NCI-H2196 treated with DMSO at 0.1 percent for 48 hours (cell line): ENCODE data around the gene ABCC3.

ENCODE experiments used
- DNase-seq: peaks from one replicate; lab custom pipeline; 2025; ENCODE audit not compliant: unreplicated experiment; lab: John Stamatoyannopoulos, UW

Gene ABCC3

DNA sequence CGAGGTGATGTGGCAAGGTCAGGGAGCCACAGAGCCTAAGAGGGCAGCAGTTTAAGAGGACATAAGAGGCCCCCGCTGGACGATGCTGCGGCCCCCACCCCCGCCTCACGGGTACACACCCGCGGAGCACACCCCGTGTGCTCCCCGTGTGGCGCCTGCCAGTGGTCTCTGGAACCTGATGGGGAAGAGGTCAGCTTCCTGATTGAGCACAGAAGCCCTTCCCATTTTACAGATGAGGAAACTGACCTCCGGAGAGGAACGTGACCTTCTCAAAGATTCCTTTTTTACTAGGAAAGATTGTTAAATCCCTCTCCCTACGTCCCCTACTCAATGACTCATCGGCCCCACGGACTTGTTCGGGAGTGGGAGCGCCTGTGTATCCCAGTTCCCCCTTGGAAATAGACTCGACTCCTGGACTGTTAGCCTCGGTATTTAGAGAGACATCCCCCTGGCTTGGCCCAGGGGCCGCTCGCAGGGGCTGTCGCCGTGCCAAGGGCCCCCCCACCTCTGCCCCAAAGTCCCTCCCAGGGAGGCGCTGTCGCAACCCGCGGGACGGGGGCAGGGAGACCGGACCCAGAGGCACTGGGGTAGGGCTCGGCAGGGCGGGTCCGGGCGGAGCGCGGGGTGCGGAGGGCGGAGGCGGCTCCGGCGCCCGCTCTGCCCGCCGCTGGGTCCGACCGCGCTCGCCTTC is at the start of gene ABCC3:
TSS of gene ABCC3 (plus strand) at position 658 of the 691 bp plus-strand sequence. CDS start 56 bp downstream, outside the sequence.
- DNase-seq, result no peak

- no peak for DNase-seq
These were observed 49.3 kb upstream of the ABCC3 start for GRCh38 chr17:50585346-50585745.

DNA sequence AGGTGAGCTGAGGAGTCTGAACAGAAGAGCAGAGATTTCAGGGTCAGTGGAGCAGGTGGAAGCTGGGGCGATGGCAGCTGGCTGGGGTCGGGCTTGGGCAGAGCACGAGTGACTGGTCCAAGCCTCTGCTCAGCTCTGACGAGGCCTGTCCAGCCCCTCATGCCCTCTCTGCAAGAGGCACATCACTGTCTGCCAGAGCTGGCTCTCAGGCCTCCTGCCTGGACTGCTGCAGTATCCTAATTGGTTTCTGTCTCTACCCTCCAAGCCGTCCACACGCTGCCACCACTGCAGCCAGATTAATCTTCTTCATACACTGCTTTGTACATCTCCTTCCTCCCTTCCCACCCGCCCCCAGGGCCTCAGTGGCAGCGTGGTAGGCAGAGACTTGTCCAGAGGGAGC is 48.8 kb upstream of the ABCC3 start:
- no peak for DNase-seq

DNA sequence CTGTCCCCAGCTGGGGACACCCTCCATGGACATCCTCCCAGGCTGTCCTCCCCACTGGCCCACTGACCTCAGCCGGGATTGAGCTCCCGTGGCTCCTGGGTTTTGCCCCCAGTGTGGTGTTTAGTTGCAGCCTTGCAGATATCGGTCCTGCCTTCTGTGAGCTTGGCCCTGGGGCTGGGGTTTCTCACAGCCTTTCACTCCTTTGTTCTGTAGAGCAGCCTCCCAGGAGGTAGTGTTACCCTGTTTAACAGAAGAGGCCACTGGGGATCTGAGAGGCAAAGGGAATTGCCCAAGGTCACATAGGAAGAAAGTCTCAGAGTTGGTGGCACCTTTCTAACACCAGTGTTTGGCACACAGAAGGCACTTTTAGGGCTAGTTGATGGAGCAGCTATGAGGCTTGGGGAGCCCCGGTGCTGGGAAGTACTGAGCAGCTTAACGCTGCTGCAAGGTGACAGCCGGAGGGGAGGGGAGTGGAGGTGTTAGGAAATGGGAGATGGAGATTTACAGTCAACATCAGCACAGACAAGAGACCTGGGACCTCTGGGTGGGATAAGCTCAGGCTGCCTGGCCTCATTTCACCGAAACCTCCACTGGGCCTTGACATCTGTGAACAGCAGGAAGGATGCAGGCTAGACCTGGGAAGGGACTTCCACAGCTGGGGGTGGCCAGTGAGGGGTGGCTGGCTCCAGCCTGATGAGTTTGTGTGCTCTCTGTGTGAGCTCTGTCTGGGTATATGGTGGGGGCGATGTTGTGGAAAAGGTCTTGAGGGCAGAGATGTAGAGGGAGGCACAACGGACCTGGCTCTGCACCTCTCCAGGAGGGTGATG is 48.0 kb upstream of the ABCC3 start:
- no peak for DNase-seq

GRCh38 chr17:50587571-50587970 is 47.1 kb upstream of the ABCC3 start:
- DNase-seq, result no peak

- DNase-seq, result no peak
These were observed 46.2 kb upstream of the ABCC3 start for GRCh38 chr17:50588391-50589049.

DNA sequence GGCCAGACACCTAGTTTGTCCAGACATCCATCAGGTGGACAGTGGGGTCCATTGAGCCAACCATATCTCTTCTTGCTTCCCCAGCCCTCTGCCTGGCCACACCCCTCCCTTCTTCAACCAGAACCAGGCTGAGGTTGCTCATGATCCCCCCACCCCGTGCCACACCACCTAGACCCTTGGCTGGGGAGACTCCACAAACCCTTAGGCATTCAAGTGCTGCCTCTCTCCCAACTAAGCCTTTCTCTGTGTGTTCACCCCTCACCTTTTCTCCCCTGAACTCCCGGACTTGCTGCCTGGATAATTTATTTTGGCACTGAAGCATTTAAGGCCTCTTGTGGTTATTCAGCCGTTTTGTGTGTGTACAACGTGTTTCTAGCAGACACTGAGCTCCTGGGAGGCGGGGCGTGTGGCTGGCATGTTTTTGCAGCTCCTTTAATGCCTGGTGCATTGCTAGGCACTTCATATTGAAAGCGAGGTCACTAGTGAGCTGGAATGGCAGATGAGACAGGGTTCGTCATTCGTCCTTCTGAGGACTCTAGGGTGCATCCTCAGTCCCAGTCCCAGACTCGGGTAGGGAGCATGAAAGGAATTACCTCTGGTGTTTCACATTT is 45.5 kb upstream of the ABCC3 start:
- no peak for DNase-seq

GRCh38 chr17:50590946-50591737 is 43.5 kb upstream of the ABCC3 start:
- no peak for DNase-seq

GRCh38 chr17:50593321-50593720 is 41.4 kb upstream of the ABCC3 start:
- peak; percentile 55 for DNase-seq

GRCh38 chr17:50594128-50594823 is 40.4 kb upstream of the ABCC3 start:
- DNase-seq, result no peak

DNA sequence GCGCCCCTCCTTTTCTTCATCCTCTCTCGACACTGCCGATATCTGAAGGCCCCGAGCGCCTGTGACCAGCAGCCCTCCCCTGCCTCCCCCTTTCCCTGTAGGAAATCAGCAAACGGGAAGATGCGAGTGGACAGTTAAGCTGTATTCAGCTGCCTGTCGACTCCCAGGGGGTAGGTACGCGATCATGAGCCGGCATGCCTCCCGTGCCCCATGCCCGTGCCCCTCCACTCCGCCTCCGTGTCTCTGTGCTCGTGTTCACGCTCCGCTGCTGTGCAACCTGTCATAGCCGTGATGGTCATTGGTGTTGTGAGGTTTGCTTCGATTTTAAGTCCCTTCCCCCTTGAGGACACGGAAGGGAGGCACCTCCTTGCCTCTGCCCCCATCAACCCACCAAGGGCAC is 39.8 kb upstream of the ABCC3 start:
- no peak for DNase-seq

DNA sequence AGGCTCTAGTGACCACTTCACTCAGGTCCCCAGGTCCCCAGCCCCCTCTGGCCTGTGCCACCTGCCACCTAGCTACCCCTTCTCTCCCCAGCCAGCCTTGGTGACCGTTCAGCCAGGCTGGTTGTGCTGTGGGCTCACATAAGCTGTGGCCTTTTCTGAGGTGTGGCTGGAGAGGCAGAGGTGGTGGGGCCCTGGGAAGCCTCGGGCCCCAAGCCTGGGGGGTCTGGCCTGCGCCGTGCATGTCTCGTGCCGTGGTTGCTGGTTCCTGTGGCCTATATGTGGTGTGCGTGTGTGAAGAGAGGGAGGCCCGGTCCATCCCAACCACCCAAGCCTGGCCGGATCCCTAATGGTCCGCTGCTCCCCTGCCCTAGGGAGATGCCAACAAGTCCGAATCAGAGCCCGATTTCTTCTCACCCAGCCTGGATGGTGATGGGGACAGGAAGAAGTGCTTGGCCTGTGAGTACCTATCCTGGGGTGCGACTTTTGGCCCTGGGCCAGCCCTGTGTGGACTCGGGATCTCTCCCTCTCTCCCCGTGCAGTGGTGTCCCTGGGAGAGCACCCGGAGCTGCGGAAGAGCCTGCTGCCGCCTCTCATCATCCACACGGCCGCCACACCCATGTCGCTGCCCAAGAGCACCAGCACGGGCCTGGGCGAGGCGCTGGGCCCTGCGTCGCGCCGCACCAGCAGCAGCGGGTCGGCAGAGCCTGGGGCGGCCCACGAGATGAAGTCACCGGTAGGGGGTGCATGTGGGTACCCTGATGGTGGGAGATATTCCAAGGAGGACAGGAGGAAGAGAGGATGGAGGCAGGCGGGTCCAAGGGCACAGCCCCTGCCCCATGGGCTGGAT is 38.3 kb upstream of the ABCC3 start:
- DNase-seq, result no peak

- no peak for DNase-seq
These were observed 36.2 kb upstream of the ABCC3 start for GRCh38 chr17:50598487-50598886.

- DNase-seq, result no peak
These were observed 35.1 kb upstream of the ABCC3 start for GRCh38 chr17:50599606-50600005.

- DNase-seq, result no peak
These were observed 32.8 kb upstream of the ABCC3 start for GRCh38 chr17:50601823-50602375.

DNA sequence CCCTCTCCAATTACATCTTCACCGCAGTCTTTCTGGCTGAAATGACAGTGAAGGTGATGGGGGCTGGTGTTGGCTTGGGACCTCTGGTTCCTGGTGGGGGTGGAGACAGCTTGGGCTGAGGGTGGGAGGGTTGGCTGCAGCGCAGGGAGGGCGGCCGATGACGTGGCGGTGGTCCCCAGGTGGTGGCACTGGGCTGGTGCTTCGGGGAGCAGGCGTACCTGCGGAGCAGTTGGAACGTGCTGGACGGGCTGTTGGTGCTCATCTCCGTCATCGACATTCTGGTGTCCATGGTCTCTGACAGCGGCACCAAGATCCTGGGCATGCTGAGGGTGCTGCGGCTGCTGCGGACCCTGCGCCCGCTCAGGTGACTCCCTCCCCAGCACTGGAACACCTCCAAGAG is 31.8 kb upstream of the ABCC3 start:
- DNase-seq, result no peak

DNA sequence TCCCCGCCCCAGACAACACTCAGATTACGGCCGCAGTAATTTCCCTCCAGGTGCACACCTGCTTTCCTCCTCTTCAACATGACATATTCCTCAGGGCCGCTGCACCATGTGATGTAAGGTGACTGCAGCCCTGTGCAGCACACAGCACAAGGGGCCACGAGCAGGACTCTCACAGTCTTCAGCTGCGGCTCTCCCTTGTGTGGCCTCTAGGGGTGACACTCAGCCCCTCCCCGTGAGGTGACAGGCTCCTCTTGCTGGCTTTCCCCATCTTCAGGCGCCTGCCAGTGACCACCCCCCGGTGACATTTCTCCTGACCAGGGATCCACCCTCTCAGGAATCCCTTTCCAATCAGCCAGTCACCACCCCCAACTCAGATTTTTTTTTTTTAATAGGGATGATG is 31.3 kb upstream of the ABCC3 start:
- DNase-seq, result no peak

DNA sequence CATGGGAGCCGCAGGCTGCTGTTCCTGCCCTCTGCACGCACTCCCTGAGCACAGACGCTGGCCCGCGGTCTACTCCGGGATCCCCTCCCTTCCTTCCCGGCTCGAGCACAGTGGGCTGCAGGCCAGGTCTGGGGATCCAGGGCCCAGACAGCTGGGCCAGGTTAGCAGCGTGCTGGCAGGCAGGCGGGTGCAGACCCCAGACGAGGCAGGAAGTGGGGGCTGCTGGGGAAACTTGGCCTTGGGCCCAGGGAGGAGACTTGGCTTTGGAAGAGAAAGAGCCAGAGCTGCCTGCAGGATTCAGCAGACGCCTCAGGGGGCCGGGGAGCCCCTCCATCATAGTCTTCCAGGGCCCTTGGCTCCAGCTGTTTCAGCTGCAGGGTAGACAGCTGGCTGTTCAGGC is 30.2 kb upstream of the ABCC3 start:
- DNase-seq, result no peak

- no peak for DNase-seq
These were observed 29.3 kb upstream of the ABCC3 start for GRCh38 chr17:50605429-50605828.
